Skeletal muscle satellite cell (primary cell): ENCODE measurements around the gene LGR6.
"Not testable (repeated sequence)": the region's sequence is repeated elsewhere in the genome, so short reads cannot be mapped to it uniquely, and the experiment has no call there.

ENCODE experiments used
- H3K27me3 ChIP-seq: 2 replicates; pipeline ENCODE4 v1.7.0; 2013; ENCODE audit warnings: low read length; ENCODE audit not compliant: control insufficient read depth, insufficient read depth
- H3K36me3 ChIP-seq: 2 replicates; pipeline ENCODE4 v1.7.0; 2013; ENCODE audit warnings: mild to moderate bottlenecking, control low read depth, low read length; ENCODE audit not compliant: insufficient read depth
- H3K4me1 ChIP-seq: 2 replicates; pipeline ENCODE4 v1.7.0; 2013; ENCODE audit warnings: low read length; ENCODE audit not compliant: control insufficient read depth, insufficient read depth
- H3K4me2 ChIP-seq: 2 replicates; pipeline ENCODE4 v1.7.0; 2013; ENCODE audit warnings: mild to moderate bottlenecking, low read length
- H3K4me3 ChIP-seq: 2 replicates; pipeline ENCODE4 v1.7.0; 2013; ENCODE audit warnings: low read length
- H3K9ac ChIP-seq: 2 replicates; pipeline ENCODE4 v1.7.0; 2013; ENCODE audit warnings: mild to moderate bottlenecking, low read depth, low read length, moderate library complexity
- H3K9me3 ChIP-seq: replicated peaks from 2 replicates; pipeline ENCODE4 v1.7.0; 2013; ENCODE audit warnings: mild to moderate bottlenecking, control low read depth, low read length

The LGR6 gene

GRCh38 chr1:202168861-202169260 is 24.7 kb upstream of the LGR6 start:
- no peaks in the 10 kb centered on the region for H3K36me3 ChIP-seq
- peaks cover 6% of the 10 kb centered on the region for H3K27me3 ChIP-seq

GRCh38 chr1:202170726-202171125 is 22.9 kb upstream of the LGR6 start:
- H3K27me3 ChIP-seq, result peaks cover 6% of the 10 kb centered on the region
- H3K9ac ChIP-seq, result no peak overlapping the region
- H3K4me1 ChIP-seq, result peaks cover 7% of the 10 kb centered on the region
- no peaks in the 10 kb centered on the region for H3K36me3 ChIP-seq
- no peak overlapping the region for H3K4me3 ChIP-seq
- H3K4me2 ChIP-seq, result no peak overlapping the region
- no peaks in the 10 kb centered on the region for H3K9me3 ChIP-seq

More at GRCh38 chr1:202168861-202169260, 24.7 kb upstream of the LGR6 start:
- no peak overlapping the region for H3K9ac ChIP-seq
- no peak overlapping the region for H3K4me3 ChIP-seq
- peaks cover 7% of the 10 kb centered on the region for H3K4me1 ChIP-seq
- H3K4me2 ChIP-seq, result no peak overlapping the region
- H3K9me3 ChIP-seq, result no peaks in the 10 kb centered on the region

GRCh38 chr1:202171292-202172014 is 22.1 kb upstream of the LGR6 start:
- Histone ChIP-seq H3K4me1 (peaks cover 7% of the 10 kb centered on the region), H3K36me3 (no peaks in the 10 kb centered on the region), H3K9me3 (no peaks in the 10 kb centered on the region), H3K27me3 (peaks cover 6% of the 10 kb centered on the region), H3K4me2 (no peak overlapping the region), H3K9ac (no peak overlapping the region), H3K4me3 (no peak overlapping the region)

GRCh38 chr1:202172015-202172355 is 21.6 kb upstream of the LGR6 start:
- no peak overlapping the region for H3K9ac ChIP-seq
- no peak overlapping the region for H3K4me2 ChIP-seq
- no peaks in the 10 kb centered on the region for H3K36me3 ChIP-seq
- H3K27me3 ChIP-seq, result peaks cover 6% of the 10 kb centered on the region
- no peaks in the 10 kb centered on the region for H3K9me3 ChIP-seq
- peaks cover 7% of the 10 kb centered on the region for H3K4me1 ChIP-seq
- H3K4me3 ChIP-seq, result no peak overlapping the region

GRCh38 chr1:202173993-202174392 is 19.6 kb upstream of the LGR6 start:
- Histone ChIP-seq H3K4me1 (no peaks in the 10 kb centered on the region), H3K4me3 (no peak overlapping the region), H3K27me3 (peaks cover 21% of the 10 kb centered on the region), H3K9me3 (no peaks in the 10 kb centered on the region), H3K9ac (no peak overlapping the region), H3K36me3 (no peaks in the 10 kb centered on the region), H3K4me2 (no peak overlapping the region)

GRCh38 chr1:202176949-202177927 is 16.4 kb upstream of the LGR6 start:
- Histone ChIP-seq H3K36me3 (no peaks in the 10 kb centered on the region), H3K9me3 (no peaks in the 10 kb centered on the region), H3K4me1 (no peaks in the 10 kb centered on the region), H3K4me3 (no peak overlapping the region), H3K9ac (no peak overlapping the region), H3K27me3 (peaks cover 46% of the 10 kb centered on the region), H3K4me2 (no peak overlapping the region)

- peaks cover 63% of the 10 kb centered on the region for H3K27me3 ChIP-seq
- H3K9me3 ChIP-seq, result no peaks in the 10 kb centered on the region
- no peaks in the 10 kb centered on the region for H3K36me3 ChIP-seq
- H3K4me2 ChIP-seq, result no peak overlapping the region
- no peak overlapping the region for H3K9ac ChIP-seq
- no peak overlapping the region for H3K4me3 ChIP-seq
- H3K4me1 ChIP-seq, result peaks cover 4% of the 10 kb centered on the region
Observed at GRCh38 chr1:202179828-202180750, 13.5 kb upstream of the LGR6 start.

GRCh38 chr1:202180751-202181139 is 12.9 kb upstream of the LGR6 start:
- H3K27me3 ChIP-seq, result peaks cover 65% of the 10 kb centered on the region

GRCh38 chr1:202181586-202181985 is 12.0 kb upstream of the LGR6 start:
- no peak overlapping the region for H3K4me2 ChIP-seq
- H3K27me3 ChIP-seq, result peaks cover 67% of the 10 kb centered on the region
- no peaks in the 10 kb centered on the region for H3K36me3 ChIP-seq
- no peaks in the 10 kb centered on the region for H3K9me3 ChIP-seq
- H3K9ac ChIP-seq, result no peak overlapping the region
- H3K4me3 ChIP-seq, result no peak overlapping the region
- H3K4me1 ChIP-seq, result peaks cover 5% of the 10 kb centered on the region

More at GRCh38 chr1:202180751-202181139, 12.9 kb upstream of the LGR6 start:
- not testable (repeated sequence) for H3K4me3 ChIP-seq, H3K36me3 ChIP-seq, H3K9ac ChIP-seq, H3K9me3 ChIP-seq, H3K4me2 ChIP-seq, H3K4me1 ChIP-seq

GRCh38 chr1:202182040-202182877 is 11.3 kb upstream of the LGR6 start:
- Histone ChIP-seq H3K9ac (no peak overlapping the region), H3K4me1 (peaks cover 5% of the 10 kb centered on the region), H3K9me3 (no peaks in the 10 kb centered on the region), H3K4me2 (no peak overlapping the region), H3K4me3 (no peak overlapping the region), H3K27me3 (peaks cover 64% of the 10 kb centered on the region), H3K36me3 (no peaks in the 10 kb centered on the region)
